Thoracic aorta (tissue), 2 donors: ENCODE results near the gene POP4. TPM values are rescaled to one million over a fixed set of nuclear protein-coding genes. Genes with fewer than 3 reads are reported as not detected.

ENCODE experiments used
- ATAC-seq: fragments of 150-250 bp; one replicate; pipeline ENCODE4 v1.8.0; 2017; ENCODE audit warnings: low read depth; ENCODE audit not compliant: insufficient number of reproducible peaks, low FRiP score
- DNase-seq: peaks from one replicate; pipeline ENCODE4 v3.0.0-alpha.2; 2020; ENCODE audit warnings: low spot score
- H3K27ac ChIP-seq, 2 donors: fragments of 200-600 bp; sonication (generic); 1 replicate in 1 of 2; 2 replicates in 1 of 2; pipeline ENCODE4 v1.5.1; 2016; ENCODE audit warnings: mild to moderate bottlenecking in 2 of 2, moderate library complexity in 2 of 2
- H3K27me3 ChIP-seq: fragments of 200-600 bp; sonication (generic); replicated peaks from 2 replicates; pipeline ENCODE4 v1.6.0; 2016; ENCODE audit warnings: mild to moderate bottlenecking; ENCODE audit not compliant: insufficient read depth
- H3K36me3 ChIP-seq: fragments of 200-600 bp; sonication (generic); one replicate; pipeline ENCODE4 v1.5.1; 2016
- H3K4me1 ChIP-seq, 2 donors: fragments of 200-600 bp; sonication (generic); 1 replicate in 1 of 2; 2 replicates in 1 of 2; pipeline versions ENCODE4 v1.5.1 to v1.6.0; 2016; ENCODE audit warnings: low read depth in 2 of 2, mild to moderate bottlenecking in 1 of 2; ENCODE audit not compliant: control insufficient read depth in 1 of 2
- H3K4me3 ChIP-seq: fragments of 200-600 bp; sonication (generic); 2 replicates; pipeline ENCODE4 v1.5.1; 2016; ENCODE audit warnings: mild to moderate bottlenecking
- H3K9me3 ChIP-seq: fragments of 200-600 bp; sonication (generic); 2 replicates; pipeline ENCODE4 v1.5.1; 2016
- CTCF ChIP-seq: fragments of 200-600 bp; sonication (generic); IDR thresholded peaks from one replicate; pipeline ENCODE4 v1.5.1; 2019; ENCODE audit warnings: antibody characterized with exemption
- total RNA-seq, 2 donors: library from RNA; depleted of rRNA; stranded (reverse); fragments of >200 nt; gene quantifications; one replicate each; pipeline versions ENCODE4 v1.1.0 to v1.2.3, GENCODE V29; 2016

The POP4 gene
- total RNA-seq, 2 donors from 2014 or later, result 57.2 to 58.8 TPM

- TF ChIP-seq CTCF, result no peak
- no peaks in the 10 kb centered on the region for H3K27me3 ChIP-seq
- ATAC-seq (no peak), DNase-seq (no peak)
- H3K4me1 ChIP-seq, result peaks cover 5 to 12% of the 10 kb centered on the region in 2 donors
- H3K36me3 ChIP-seq, result no peaks in the 10 kb centered on the region
- no peak overlapping the region for H3K27ac ChIP-seq
- H3K4me3 ChIP-seq, result no peak overlapping the region
- H3K9me3 ChIP-seq, result no peaks in the 10 kb centered on the region
These were observed 35.5 kb downstream of the POP4 start for GRCh38 chr19:29641597-29641996.

DNA sequence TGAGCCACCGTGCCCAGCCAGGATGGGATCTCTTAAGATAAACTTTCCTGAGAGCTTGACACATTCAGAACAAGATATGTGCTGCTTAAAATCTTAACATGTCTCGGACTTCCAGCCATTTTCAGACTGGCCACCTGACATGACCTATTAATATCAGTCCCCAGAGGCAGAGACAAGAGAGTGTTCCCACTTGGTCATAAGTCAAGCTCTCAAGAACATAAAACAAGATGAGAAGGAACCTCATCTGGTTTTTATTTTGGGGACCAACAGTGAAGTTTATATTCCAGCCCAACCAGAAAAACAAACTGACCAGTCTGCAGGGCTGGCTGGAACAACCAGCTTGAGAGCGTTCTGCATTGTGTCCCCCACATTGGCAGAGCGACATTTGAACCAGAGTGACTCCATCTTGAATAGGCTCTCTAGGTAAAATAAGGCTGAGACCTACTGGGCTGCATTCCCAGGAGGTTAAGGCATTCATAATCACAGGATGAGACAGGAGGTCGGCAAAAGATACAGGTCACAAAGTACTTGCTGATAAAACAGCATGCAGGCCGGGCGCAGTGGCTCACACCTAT is 37.4 kb downstream of the POP4 start:
- no peak for TF ChIP-seq CTCF
- DNase-seq, result no peak
- H3K36me3 ChIP-seq, result no peaks in the 10 kb centered on the region
- ATAC-seq, result no peak
- peaks cover 5 to 12% of the 10 kb centered on the region in 2 donors for H3K4me1 ChIP-seq
- H3K9me3 ChIP-seq, result no peaks in the 10 kb centered on the region
- no peak overlapping the region for H3K27ac ChIP-seq
- no peak overlapping the region for H3K4me3 ChIP-seq
- no peaks in the 10 kb centered on the region for H3K27me3 ChIP-seq

GRCh38 chr19:29644210-29644609 is 38.1 kb downstream of the POP4 start:
- H3K36me3 ChIP-seq, result no peaks in the 10 kb centered on the region
- peaks cover 5 to 12% of the 10 kb centered on the region in 2 donors for H3K4me1 ChIP-seq
- no peak overlapping the region for H3K4me3 ChIP-seq
- DNase-seq, result no peak
- no peaks in the 10 kb centered on the region for H3K9me3 ChIP-seq
- no peak for ATAC-seq
- TF ChIP-seq CTCF, result no peak
- H3K27me3 ChIP-seq, result no peaks in the 10 kb centered on the region
- H3K27ac ChIP-seq, result no peak overlapping the region

GRCh38 chr19:29645491-29645867 is 39.4 kb downstream of the POP4 start:
- no peak overlapping the region for H3K27ac ChIP-seq
- no peaks in the 10 kb centered on the region for H3K9me3 ChIP-seq
- ATAC-seq, result no peak
- H3K4me1 ChIP-seq, result peaks cover 5 to 12% of the 10 kb centered on the region in 2 donors
- no peak for DNase-seq
- H3K27me3 ChIP-seq, result no peaks in the 10 kb centered on the region
- no peaks in the 10 kb centered on the region for H3K36me3 ChIP-seq
- no peak for TF ChIP-seq CTCF
- no peak overlapping the region for H3K4me3 ChIP-seq

- ATAC-seq, result peak; percentile 50
These were observed 39.8 kb downstream of the POP4 start for GRCh38 chr19:29645911-29646310.

More at GRCh38 chr19:29645911-29646310, 39.8 kb downstream of the POP4 start:
- Histone ChIP-seq H3K27ac (no peak overlapping the region), H3K4me1 (peaks cover 5 to 12% of the 10 kb centered on the region in 2 donors), H3K36me3 (no peaks in the 10 kb centered on the region), H3K4me3 (no peak overlapping the region), H3K9me3 (no peaks in the 10 kb centered on the region), H3K27me3 (no peaks in the 10 kb centered on the region)
- TF ChIP-seq CTCF, result no peak
- no peak for DNase-seq
